HuH-7 (cell line): Measurements from ENCODE around the gene TMEM273.

ENCODE experiments used
- DNase-seq: peaks from one replicate; pipeline ENCODE4 v3.0.0; 2011; ENCODE audit warnings: low spot score

The TMEM273 gene

GRCh38 chr10:49175587-49176309 is 12.4 kb downstream of the TMEM273 start:
- no peak for DNase-seq

GRCh38 chr10:49174926-49175500 is 13.2 kb downstream of the TMEM273 start:
- no peak for DNase-seq

- DNase-seq: no peak
Measured at GRCh38 chr10:49174261-49174925, 13.8 kb downstream of the TMEM273 start.

- DNase-seq: no peak
Measured at GRCh38 chr10:49173853-49174252, 14.3 kb downstream of the TMEM273 start.

DNA sequence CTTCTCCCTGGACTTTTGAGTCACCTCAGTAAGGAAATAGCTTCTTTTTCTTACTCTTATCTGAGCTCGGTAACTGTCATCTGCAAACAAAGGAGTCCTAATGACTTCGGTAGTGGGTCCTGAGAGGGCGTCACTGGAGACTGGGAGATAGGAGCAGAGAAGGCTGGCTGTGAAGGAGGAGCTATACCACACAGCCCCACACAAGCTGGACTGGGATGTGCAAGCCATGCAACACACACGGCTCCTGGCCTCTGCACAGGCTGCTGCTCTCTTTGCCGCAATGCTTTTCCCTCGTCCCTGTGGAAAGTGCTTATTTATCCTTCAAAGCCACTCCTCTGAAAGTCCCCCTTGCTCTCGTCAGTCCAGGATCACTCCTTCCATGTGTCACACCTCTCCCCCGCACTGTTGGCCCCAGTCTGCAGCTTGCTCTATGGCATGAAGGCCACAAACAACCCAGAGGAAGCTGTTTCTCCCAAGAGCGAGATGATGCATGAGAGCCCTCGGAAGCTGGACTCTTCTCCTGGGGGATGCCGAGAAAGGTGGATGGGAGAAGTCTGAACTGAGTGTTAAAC is 14.9 kb downstream of the TMEM273 start:
- DNase-seq: no peak

GRCh38 chr10:49172777-49173132 is 15.4 kb downstream of the TMEM273 start:
- DNase-seq: no peak

DNA sequence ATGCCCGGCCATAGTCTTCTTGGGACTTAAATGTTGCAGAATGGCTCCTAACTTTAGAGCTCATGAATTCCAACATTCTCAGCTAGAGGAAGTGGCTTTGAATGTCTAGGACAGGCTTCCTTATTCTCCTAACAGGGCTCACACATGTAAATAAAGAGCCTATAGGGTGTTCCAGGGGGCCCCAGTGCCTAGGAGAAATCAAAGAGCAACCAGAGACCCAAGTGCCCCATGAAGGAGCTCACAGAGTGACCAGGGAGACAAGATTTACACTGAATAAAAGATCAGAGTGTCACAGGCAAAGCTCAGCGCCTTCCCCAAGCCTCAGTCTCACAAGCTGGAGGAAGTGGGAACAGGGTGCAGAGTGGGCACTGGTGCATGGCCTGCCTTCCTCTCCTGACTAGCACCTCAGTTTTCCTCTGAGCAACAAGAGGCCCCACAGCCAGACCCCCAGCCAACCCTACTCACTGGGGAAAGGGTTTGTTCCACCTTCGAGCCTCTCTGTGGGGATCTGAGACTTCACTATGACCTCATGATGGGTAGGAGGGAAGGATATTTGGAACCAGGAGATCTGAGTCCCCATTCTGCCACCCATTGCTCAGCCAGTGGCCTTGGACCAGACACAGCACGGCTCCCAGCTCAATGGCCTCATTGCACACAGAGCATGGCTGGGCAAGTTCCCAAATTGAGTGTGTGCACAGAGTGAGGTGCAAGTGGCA is 16.0 kb downstream of the TMEM273 start:
- no peak for DNase-seq

GRCh38 chr10:49171326-49172060 is 16.7 kb downstream of the TMEM273 start:
- DNase-seq: no peak

DNA sequence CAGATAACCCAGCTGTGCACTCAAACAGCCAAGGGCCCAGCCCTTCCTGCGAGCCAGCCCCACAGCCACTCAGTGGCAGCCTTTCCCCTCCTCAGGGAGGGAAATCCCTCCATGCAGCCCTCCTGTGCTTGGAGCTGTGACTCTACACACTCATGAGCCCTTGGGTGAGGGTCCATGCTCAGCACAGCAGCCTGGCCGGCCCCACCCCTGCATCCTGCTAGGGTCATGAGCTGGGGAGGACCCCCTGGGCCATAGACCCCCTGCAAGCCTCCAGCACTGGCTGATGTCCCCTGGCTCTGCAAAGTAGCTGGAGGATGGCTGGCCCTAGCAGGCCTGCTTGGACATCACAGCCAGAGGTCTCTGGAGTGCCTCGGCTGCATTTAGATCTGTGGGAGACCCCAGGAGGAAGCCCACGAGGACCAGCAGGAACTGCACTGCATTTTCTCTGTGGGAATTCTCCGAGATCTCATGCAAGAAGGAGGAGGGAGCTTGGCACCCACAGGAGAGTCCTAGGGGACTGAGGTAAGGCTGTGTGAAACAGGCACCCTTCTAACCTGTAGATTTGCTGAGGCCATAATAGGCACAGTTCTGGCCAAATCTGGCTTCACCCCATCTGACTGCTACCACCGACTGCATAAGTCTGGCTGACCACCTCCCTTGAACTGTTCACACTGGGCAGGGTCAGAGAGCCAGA is 17.4 kb downstream of the TMEM273 start:
- DNase-seq: no peak

- DNase-seq: no peak
Measured at GRCh38 chr10:49169776-49170175, 18.4 kb downstream of the TMEM273 start.

GRCh38 chr10:49168831-49169500 is 19.2 kb downstream of the TMEM273 start:
- DNase-seq: no peak

DNA sequence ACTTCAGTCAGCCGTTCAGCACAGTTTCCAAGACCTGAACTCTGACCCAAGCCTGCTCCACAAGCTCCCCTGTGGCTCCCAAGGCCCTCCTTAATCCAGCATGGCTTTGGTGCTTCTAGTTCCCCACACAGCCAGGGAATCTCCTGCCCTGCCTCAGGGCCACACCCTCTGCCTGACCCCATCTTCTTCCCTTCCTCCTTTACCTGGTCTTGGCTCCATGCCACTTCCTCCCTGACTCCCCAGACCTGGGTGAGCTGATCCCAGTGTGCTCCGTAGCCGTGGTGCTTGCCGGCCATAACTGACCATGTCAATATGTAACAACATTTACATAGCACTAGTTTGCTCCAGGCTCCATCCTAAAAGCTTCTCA is 20.0 kb downstream of the TMEM273 start:
- DNase-seq: no peak

- DNase-seq: no peak
Measured at GRCh38 chr10:49167425-49168170, 20.6 kb downstream of the TMEM273 start.

DNA sequence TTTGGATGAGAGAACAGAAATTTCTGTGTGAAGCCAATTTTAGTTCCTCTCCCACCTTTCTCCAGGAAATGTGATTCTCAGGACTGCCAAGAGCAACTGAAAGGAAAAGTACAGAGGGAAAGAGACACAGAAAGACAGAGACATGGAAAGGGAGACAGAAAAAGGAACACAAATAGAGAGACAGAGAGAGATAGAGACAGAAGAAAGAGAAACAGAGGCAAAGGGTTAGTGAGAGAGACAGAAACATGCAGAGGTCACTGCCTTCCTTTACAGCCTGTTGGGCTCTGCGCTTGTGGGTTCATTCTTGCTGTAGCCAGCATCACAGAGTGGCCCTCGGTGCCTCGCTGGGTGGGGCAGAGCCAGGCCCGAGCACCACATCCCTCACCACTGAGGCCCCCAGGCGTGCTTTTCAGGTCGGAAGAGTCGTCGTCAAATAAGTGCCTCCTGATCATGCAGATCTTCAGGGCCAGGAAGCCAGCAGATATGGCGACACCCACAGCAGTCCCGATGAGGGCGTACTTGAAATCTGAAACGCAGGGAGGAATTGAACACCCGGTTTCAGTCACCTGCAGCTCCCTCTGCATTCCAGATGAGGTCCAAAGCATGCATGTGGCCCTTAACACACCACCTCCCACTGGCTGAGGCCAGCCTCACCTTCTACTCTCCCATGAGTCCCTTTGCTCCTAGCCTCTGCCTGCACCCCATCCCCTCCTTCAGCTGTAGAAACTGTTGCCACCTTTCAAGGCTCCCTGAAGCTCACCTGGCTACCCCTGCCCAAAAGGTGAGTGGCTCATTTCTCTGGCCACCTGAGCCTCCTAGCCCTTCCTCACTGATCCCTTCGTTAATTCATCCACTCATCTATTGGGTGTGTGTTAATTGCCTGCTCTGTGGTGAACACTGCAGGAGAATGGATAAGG is 21.4 kb downstream of the TMEM273 start:
- DNase-seq: no peak

DNA sequence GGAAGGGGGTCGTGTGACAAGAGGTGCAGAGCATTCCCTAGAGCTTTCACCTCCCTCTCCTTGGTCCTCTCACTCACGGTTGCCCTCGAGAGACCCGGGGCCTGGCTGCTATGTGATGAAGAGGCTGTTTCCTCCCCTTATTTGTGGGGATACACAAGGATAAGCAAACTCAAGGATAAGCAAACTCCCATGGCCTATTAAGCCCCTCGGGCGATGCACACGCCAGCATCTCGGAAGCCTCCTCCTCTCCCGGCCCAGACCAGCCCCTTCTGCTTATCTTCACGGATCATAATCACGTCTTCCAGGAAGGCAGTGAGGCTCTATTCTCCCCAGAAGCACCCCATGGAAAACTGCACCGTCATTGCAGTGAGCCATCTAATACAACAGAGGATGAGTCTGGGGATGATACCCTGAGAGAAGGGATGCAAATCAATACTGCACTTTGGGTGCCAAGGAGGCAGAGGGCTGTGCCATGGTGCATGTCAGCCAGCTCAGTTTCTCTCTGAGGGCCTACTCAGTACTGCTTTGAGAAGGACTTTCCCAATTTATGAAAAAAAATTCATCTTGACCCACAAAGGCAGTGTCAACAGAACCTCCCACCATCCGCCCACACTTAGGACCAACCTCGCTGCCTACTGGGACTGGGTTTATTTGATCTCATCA is 22.2 kb downstream of the TMEM273 start:
- no peak for DNase-seq

- no peak for DNase-seq
Measured at GRCh38 chr10:49165259-49165658, 22.9 kb downstream of the TMEM273 start.

GRCh38 chr10:49164559-49165188 is 23.5 kb downstream of the TMEM273 start:
- peak; percentile 28 for DNase-seq

- DNase-seq: no peak
Measured at GRCh38 chr10:49163741-49164140, 24.4 kb downstream of the TMEM273 start.
